GM21576 (cell line): Measurements from ENCODE around the gene PTPN1.
"Not testable (repeated sequence)": the region's sequence is repeated elsewhere in the genome, so short reads cannot be mapped to it uniquely, and the experiment has no call there.

Experiments
- ATAC-seq: cut with Tn5 transposase; IDR thresholded peaks from one replicate; pipeline ENCODE4 v1.9.1; 2021; ENCODE audit warnings: mild to moderate bottlenecking, moderate library complexity; ENCODE audit not compliant: unreplicated experiment

Gene PTPN1

DNA sequence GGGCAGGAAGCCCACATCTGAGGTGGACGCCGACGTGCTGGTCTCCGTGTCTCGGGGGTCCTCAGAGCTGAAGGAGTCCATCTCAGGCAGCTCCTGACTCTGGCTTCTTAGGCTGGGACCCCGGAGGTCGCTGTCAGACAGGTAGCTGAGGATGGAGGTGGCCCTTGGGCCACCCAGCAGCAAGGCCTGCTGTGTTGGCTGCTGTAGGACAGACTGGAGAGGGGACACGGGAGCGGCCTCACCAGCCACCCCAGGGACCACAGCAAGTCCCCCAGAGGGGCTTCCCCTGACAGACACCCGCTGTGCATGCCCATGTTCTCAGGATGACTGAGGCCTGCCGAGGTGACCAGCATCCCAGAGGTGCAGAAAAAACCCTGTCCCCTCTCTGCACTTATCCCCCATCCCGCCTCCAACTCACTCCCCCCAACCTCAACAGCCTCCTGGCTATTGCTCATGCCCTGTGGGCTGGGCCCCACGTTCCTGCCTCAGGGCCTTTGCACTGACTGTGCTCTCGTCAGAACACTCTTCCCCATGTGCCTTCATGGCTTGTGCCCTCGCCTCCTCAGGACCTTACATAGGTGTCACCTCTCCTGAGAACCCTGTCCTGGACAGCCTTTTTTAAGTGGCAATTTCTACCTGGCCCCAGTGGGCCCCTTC, 92.4 kb downstream of the PTPN1 start:
- ATAC-seq: no peak

- no peak for ATAC-seq
Observed at GRCh38 chr20:50604451-50604850, 94.3 kb downstream of the PTPN1 start.

DNA sequence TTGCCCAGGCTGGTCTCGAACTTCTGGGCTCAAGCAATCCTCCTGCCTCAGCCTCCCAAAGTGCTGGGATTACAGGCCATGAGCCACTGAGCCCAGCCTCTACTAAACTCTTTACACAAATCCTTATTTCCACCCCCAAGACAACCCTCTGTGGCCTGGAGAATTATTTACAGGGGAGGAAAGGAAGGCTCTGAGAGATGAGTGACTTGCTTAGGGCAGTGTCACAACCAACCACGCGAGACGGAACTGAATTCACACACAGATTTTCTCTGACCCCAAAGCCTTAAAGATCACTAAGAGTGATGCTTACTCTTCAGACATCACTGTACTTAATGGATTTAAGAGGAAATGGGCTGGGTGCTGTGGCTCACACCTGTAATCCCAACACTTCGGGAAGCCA, 95.0 kb downstream of the PTPN1 start:
- ATAC-seq: no peak

GRCh38 chr20:50607436-50607835, 97.3 kb downstream of the PTPN1 start:
- ATAC-seq: no peak

GRCh38 chr20:50607850-50608749, 97.9 kb downstream of the PTPN1 start:
- no peak for ATAC-seq

- no peak for ATAC-seq
Observed at GRCh38 chr20:50608750-50609104, 98.5 kb downstream of the PTPN1 start.

DNA sequence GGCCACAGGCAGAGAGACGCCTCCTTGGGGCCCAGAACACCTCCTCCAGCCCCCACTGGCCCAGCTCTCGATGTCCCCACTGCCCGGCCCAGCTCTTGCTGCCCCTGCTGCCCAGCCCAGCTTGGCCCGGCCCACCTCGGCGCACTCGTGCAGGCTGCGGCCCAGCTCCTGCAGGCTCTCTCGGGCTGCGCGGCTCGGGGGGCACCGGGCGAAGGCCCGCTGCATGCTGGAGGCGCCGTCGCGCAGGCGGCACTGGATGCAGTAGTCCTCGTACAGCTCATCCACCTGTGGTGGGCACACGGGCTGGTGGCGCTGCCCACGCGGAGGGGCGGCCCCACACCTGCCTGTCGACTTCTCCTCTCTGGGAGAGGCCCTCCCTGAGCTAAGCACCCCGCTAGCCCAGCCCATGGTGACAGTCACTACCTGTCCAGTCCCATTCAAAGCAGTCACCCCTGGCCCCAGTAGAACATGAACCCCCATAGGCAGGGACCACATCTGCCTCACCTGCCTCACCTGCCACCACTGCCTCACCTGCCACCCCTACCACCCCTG, 99.3 kb downstream of the PTPN1 start:
- ATAC-seq: no peak

GRCh38 chr20:50610212-50610718, 100.1 kb downstream of the PTPN1 start:
- no peak for ATAC-seq

- no peak for ATAC-seq
Observed at GRCh38 chr20:50611128-50611810, 101.1 kb downstream of the PTPN1 start.

DNA sequence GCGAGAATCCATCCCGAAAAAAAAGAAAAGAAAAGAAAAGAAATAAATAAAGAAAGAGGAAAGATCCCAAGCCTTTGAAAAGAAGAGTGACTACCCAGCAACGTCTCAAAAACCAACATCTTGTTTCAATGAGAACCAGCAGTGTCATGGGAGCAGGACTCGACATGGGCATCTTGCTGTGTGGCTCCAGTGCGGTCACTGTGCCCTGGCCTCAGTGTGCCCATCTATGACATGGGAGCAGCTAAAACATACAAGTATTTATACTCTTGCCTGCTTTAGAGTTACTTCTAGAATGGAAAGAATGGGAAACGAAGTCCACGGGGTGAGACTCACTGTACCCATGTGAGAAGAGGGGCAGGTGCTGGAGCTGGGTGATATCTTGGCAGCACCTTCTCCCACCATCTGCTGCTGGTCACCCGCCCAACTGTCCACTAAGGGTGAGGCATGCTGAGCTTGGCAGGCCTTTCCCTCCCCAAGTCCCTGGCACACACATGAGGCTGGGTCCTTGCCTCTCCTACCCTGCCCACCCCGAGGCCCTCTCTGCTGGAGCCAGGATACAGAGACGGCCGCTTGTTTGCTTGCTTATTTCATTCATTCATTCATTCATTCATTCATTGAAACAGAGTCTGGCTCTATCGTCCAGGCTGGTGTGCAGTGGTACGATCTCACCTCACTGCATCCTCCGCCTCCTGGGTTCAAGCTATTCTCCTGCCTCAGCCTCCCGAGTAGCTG, 103.4 kb downstream of the PTPN1 start:
- no peak for ATAC-seq

DNA sequence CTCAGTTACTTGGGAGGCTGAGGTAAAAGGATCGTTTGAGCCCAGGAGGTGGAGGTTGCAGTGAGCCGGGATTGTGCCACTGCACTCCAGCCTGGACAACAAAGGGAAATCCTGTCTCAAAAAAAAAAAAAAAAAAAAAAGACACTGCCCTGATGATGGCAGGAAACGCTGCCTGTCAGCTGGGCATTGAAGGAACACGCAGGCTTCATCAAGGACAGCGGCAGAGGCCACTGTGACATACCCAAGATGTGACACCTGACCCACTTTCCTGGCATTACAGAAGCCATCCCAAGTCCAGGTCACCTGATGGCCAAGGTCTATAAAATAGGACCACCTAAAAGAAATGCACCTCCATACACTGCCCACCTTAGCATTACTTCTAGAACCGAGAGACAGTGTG, 105.2 kb downstream of the PTPN1 start:
- no peak for ATAC-seq

DNA sequence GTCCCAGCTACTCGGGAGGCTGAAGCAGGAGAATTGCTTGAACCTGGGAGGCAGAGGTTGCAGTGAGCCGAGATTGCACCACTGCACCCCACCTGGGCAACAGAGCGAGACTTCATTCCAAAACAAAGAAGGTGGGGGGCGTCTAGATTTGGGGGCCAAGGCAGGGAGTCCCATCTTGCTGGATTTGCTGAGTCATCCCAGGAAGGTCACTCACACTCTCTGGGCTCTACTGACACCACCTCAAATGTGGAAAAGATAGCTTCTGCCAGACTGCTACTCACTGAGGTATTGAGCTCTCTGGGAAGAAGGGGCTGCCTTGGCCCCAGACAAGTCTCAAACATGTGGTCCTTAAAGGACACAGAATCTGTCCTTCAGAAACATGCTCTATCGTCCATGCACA, 106.8 kb downstream of the PTPN1 start:
- no peak for ATAC-seq

DNA sequence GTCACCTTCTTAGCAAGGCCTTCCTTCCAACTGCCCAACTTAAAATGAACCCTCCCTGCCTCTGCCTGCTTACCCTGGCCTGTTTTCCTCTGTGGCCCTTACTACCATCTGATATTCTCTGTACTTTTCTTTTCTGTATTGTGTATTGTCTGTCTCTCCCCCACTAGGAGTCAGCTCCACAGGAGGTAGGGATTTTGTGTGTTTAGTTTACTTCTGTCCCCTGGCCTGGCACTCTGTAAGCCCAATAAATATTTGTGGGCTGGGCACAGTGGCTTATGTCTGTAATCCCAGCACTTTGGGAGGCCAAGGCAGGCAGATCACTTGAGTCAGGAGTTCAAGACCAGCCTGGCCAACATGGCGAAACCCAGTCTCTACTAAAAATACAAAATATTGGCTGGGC, 108.4 kb downstream of the PTPN1 start:
- no peak for ATAC-seq

DNA sequence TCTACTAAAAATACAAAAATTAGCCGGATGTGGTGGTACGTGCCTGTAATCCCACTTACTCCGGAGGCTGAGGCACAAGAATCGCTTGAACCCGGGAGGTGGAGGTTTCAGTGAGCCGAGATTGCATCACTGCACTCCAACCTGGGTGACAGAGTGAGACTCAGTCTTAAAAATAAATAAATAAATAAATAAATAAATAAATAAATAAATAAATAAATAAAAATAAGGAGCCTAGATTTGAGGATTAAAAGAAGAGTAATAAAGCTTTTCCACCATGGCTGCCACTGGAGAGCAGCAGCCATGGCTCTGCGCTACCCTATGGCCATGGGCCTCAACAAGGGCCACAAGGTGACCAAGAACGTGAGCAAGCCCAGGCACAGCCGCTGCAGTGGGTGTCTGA, 110.3 kb downstream of the PTPN1 start:
- ATAC-seq: not testable (repeated sequence)

- no peak for ATAC-seq
Observed at GRCh38 chr20:50621068-50621665, 111.0 kb downstream of the PTPN1 start.

DNA sequence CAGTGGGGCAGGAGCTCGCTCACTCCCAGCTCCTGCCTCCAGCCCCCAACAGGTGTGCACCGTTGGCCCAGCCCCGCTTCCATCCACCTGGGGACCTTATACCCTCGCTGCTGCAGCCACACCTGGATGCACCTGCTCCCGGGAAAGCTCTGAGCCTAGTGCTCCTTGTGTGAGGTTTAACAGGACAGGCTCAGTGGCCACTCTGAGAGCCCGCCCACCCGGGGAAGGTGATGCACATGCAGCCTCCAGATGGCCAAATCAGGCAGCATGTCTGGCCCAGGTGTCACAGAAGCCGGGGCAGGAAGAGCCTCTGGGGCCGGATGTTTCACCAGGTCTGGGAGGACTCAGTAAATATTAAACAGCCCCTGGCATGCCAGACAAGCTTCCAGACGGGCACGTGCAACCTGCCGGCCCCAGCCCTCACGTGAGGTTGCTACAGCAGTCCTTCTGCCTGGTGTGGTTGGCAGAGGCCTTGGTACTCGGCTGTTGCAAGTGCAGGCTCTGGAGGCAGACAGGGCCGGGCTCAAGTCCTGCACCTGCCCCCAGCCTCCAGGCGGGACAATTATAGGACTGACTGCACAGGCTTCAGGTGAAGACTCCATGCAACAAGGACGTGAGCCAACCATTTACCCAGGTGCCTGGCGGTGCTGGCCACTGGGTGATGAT, 114.3 kb downstream of the PTPN1 start:
- no peak for ATAC-seq

- ATAC-seq: no peak
Observed at GRCh38 chr20:50625986-50626677, 115.9 kb downstream of the PTPN1 start.

GRCh38 chr20:50627747-50628146, 117.6 kb downstream of the PTPN1 start:
- ATAC-seq: no peak

GRCh38 chr20:50628332-50628731, 118.1 kb downstream of the PTPN1 start:
- no peak for ATAC-seq
